OCI-LY1 (cell line): ENCODE results near the gene PPP1R27.
"Not testable (repeated sequence)": the region's sequence is repeated elsewhere in the genome, so short reads cannot be mapped to it uniquely, and the experiment has no call there.

Experiments used
- H2AFZ ChIP-seq: fragments of 200-600 bp; sonication (generic), shearing (Covaris generic); 2 replicates; pipeline ENCODE4 v1.6.0; 2014; ENCODE audit warnings: antibody characterized with exemption, mild to moderate bottlenecking, low read length
- H3F3A ChIP-seq: fragments of 200-600 bp; sonication (generic), shearing (Covaris generic); 2 replicates; pipeline ENCODE4 v1.6.0; 2014; ENCODE audit warnings: mild to moderate bottlenecking, antibody characterized with exemption, low read length, moderate library complexity; ENCODE audit not compliant: insufficient read depth
- H3K27ac ChIP-seq: fragments of 200-600 bp; sonication (generic); 2 replicates; pipeline ENCODE4 v1.5.1; 2014; ENCODE audit warnings: low read length, mixed run types, mild to moderate bottlenecking, low read depth; ENCODE audit not compliant: poor library complexity, severe bottlenecking
- H3K27me3 ChIP-seq: fragments of 200-600 bp; sonication (generic); 2 replicates; pipeline ENCODE4 v1.6.0; 2014; ENCODE audit warnings: antibody characterized with exemption, mild to moderate bottlenecking, low read length, moderate library complexity; ENCODE audit not compliant: insufficient read depth
- H3K36me3 ChIP-seq: fragments of 200-600 bp; sonication (generic); 2 replicates; pipeline ENCODE4 v1.6.1; 2014; ENCODE audit warnings: mild to moderate bottlenecking, antibody characterized with exemption, low read length, moderate library complexity, mixed read lengths; ENCODE audit not compliant: insufficient read depth
- H3K4me1 ChIP-seq: fragments of 200-600 bp; sonication (generic); 2 replicates; pipeline ENCODE4 v1.5.1; 2014; ENCODE audit warnings: mild to moderate bottlenecking, low read length, moderate library complexity; ENCODE audit not compliant: insufficient read depth, severe bottlenecking
- H3K4me2 ChIP-seq: fragments of 200-600 bp; sonication (generic), shearing (Covaris generic); 2 replicates; pipeline ENCODE4 v1.6.1; 2014; ENCODE audit warnings: low read length
- H3K4me3 ChIP-seq: fragments of 200-600 bp; sonication (generic); 2 replicates; pipeline ENCODE4 v1.5.1; 2014; ENCODE audit warnings: low read length, low read depth, mild to moderate bottlenecking, mixed read lengths; ENCODE audit not compliant: poor library complexity, severe bottlenecking
- H3K79me2 ChIP-seq: fragments of 200-600 bp; shearing (Covaris generic); 2 replicates; pipeline ENCODE4 v1.6.1; 2016; ENCODE audit warnings: mixed run types, low read length, mixed read lengths; ENCODE audit not compliant: insufficient read depth
- H3K9ac ChIP-seq: fragments of 200-600 bp; sonication (generic), shearing (Covaris generic); 2 replicates; pipeline ENCODE4 v1.6.1; 2014; ENCODE audit warnings: mild to moderate bottlenecking, low read length, mixed read lengths
- H3K9me2 ChIP-seq: fragments of 200-600 bp; sonication (generic), shearing (Covaris generic); 2 replicates; pipeline ENCODE4 v1.6.1; 2014; ENCODE audit warnings: low read depth, mild to moderate bottlenecking, low read length, mixed read lengths
- H3K9me3 ChIP-seq: fragments of 200-600 bp; shearing (Covaris generic); 2 replicates; pipeline ENCODE4 v1.6.1; 2014; ENCODE audit warnings: low read length, mixed read lengths
- H4K20me1 ChIP-seq: fragments of 200-600 bp; sonication (generic), shearing (Covaris generic); 2 replicates; pipeline ENCODE4 v1.6.0; 2016; ENCODE audit warnings: mild to moderate bottlenecking, low read length; ENCODE audit not compliant: insufficient read depth
- EZH2 ChIP-seq: fragments of 200-600 bp; sonication (generic), shearing (Covaris generic); IDR thresholded peaks from 2 replicates; pipeline ENCODE4 v1.8.0; 2017; ENCODE audit warnings: borderline replicate concordance, mixed run types, mild to moderate bottlenecking, antibody characterized with exemption, low read length, moderate library complexity, mixed read lengths
- TF ChIP-seq, protein P1 (sequence below): fragments of 200-600 bp; sonication (generic), shearing (Covaris generic); IDR thresholded peaks from 2 replicates; pipeline ENCODE4 v1.5.1; 2017; ENCODE audit warnings: mild to moderate bottlenecking, antibody characterized with exemption, low read length, moderate library complexity, mixed read lengths

PPP1R27 gene

DNA sequence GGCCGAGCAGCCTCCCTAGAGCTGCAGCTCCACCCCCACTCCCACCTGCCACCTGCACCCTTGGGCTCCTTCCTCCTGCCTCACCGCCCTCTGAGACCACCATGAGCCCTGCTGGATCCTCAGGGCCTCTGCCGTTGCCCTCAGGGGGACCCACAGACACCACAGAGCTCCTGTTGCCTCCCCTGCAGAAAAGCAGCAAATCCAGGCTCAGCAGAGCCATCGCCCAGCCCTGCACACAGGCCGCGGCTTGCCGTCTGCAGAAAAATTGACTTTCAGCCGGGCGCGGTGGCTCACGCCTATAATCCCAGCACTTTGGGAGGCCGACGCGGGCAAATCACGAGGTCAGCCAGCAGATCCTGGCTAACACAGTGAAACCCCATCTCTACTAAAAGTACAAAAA is 7.0 kb upstream of the PPP1R27 start:
- H3K79me2 ChIP-seq, result no peaks in the 10 kb centered on the region
- peaks cover 46% of the 10 kb centered on the region for H3K36me3 ChIP-seq
- H3K9me3 ChIP-seq, result no peaks in the 10 kb centered on the region
- no peak overlapping the region for H3K4me3 ChIP-seq
- H3K4me2 ChIP-seq, result no peak overlapping the region
- no peaks in the 10 kb centered on the region for H3K4me1 ChIP-seq
- no peak for TF ChIP-seq EZH2
- TF ChIP-seq, protein P1, sequence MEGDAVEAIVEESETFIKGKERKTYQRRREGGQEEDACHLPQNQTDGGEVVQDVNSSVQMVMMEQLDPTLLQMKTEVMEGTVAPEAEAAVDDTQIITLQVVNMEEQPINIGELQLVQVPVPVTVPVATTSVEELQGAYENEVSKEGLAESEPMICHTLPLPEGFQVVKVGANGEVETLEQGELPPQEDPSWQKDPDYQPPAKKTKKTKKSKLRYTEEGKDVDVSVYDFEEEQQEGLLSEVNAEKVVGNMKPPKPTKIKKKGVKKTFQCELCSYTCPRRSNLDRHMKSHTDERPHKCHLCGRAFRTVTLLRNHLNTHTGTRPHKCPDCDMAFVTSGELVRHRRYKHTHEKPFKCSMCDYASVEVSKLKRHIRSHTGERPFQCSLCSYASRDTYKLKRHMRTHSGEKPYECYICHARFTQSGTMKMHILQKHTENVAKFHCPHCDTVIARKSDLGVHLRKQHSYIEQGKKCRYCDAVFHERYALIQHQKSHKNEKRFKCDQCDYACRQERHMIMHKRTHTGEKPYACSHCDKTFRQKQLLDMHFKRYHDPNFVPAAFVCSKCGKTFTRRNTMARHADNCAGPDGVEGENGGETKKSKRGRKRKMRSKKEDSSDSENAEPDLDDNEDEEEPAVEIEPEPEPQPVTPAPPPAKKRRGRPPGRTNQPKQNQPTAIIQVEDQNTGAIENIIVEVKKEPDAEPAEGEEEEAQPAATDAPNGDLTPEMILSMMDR, result no peak
- H4K20me1 ChIP-seq, result no peaks in the 10 kb centered on the region
- H3K27ac ChIP-seq, result no peak overlapping the region
- no peak overlapping the region for H2AFZ ChIP-seq
- no peak overlapping the region for H3K9ac ChIP-seq
- no peaks in the 10 kb centered on the region for H3K9me2 ChIP-seq
- H3F3A ChIP-seq, result no peaks in the 10 kb centered on the region
- no peaks in the 10 kb centered on the region for H3K27me3 ChIP-seq

DNA sequence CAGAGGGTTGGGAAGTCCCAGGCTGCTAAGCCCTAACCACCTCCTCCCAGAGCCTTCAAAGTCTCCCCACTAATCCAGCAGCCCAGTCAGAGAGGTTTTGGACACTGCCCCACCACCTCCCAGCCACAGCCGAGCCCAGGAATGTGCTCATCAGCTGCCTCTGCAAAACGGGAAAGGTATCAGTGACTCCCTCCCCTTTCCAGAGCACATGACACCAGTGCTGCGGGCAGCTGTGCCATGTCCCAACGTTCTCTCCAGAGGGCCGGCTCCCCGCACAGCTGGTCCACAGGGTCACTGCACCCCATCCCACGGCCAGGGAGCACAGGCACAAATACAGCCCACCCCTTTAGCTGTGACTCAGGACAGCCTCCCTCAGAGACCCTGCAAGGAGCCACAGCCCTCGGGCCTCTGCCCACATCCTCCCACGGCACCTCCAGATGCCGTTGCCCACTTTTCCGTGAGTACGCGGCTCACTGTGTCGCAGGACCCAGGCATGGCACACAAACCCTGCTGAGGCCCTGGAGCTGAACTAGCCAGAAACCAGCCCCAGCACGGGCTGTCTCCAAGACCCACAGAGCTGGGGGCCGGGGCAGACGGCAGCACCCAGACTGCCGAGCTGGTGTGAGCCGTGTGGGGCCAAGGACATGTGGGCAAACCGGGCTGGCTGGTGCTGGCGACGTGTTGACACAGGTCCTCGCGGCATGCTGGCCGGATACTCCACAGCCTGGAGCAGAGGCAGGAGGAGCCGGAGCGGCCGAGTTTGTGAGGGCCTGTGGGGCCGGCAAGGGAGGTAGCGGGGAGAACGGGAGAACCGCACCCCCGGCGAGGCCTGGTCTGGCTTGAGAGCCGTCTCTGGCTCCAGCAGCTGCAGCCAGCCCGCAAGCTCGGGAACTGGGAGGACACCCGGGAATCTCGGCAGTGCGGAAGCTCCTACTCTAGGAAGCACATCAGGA is 6.3 kb upstream of the PPP1R27 start:
- Histone ChIP-seq H2AFZ (no peak overlapping the region), H3K4me3 (no peak overlapping the region), H3K36me3 (peaks cover 39% of the 10 kb centered on the region), H3K9me3 (no peaks in the 10 kb centered on the region), H3K4me2 (no peak overlapping the region), H3K9ac (no peak overlapping the region), H3K27ac (no peak overlapping the region), H3F3A (no peaks in the 10 kb centered on the region), H4K20me1 (no peaks in the 10 kb centered on the region), H3K9me2 (no peaks in the 10 kb centered on the region), H3K4me1 (no peaks in the 10 kb centered on the region), H3K79me2 (no peaks in the 10 kb centered on the region), H3K27me3 (no peaks in the 10 kb centered on the region)
- TF ChIP-seq EZH2, result no peak
- TF ChIP-seq, protein P1, result no peak

DNA sequence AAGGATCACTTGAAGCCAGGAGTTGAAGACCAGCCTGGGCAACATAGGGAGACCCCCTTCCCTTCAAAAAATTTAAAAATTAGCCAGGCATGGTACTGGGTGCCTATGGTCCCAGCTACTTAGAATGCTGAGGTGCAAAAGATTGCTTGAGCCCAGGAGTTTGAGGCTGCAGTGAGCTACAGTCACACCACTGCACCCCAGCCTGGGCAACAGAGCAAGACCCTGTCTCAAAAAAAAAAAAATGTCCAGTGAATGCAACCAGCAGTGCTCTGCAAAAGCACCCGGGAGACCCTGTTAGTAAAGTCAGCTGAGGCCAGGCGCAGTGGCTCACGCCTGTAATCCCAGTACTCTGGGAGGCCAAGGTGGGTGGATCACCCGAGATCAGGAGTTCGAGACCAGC is 5.2 kb upstream of the PPP1R27 start:
- not testable (repeated sequence) for H3K9me2 ChIP-seq, H3K79me2 ChIP-seq, H3K4me1 ChIP-seq, H3K9me3 ChIP-seq, H3K27ac ChIP-seq, H3K4me2 ChIP-seq, H3K27me3 ChIP-seq, H3K9ac ChIP-seq, H3F3A ChIP-seq, H3K4me3 ChIP-seq, H2AFZ ChIP-seq, H4K20me1 ChIP-seq
- peaks cover 28% of the 10 kb centered on the region for H3K36me3 ChIP-seq

DNA sequence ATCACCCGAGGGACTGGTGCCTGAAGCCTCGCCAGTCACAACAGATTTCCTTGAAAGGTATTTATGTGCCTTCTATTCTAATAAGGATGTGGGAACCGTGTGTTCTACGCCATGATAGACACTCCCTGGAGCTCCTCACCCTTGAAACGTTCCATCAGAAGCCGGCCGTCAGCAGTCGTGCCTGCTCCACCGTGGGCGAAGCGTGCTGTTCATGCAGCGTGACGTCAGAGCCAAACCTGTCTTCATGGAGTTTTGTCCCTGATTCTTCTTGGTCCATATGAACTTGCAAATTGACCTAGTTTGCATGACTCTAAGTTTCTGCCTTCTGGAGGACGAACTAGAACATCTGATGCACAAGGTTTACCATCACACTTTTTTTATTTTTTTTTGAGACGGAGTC is 4.5 kb upstream of the PPP1R27 start:
- Histone ChIP-seq H3F3A (no peaks in the 10 kb centered on the region), H3K79me2 (no peaks in the 10 kb centered on the region), H3K9me3 (no peaks in the 10 kb centered on the region), H3K27me3 (no peaks in the 10 kb centered on the region), H3K36me3 (peaks cover 21% of the 10 kb centered on the region), H4K20me1 (no peaks in the 10 kb centered on the region), H3K4me1 (peaks cover 6% of the 10 kb centered on the region), H3K4me2 (no peak overlapping the region), H2AFZ (no peak overlapping the region), H3K9me2 (no peaks in the 10 kb centered on the region), H3K27ac (no peak overlapping the region), H3K4me3 (no peak overlapping the region), H3K9ac (no peak overlapping the region)
- no peak for TF ChIP-seq EZH2
- TF ChIP-seq, protein P1, result no peak
